MM.1S (cell line): ENCODE data around the gene PSTPIP1.

Experiments used
- EZH2 ChIP-seq: fragments of 300-600 bp; sonication (generic); optimal IDR thresholded peaks from 2 replicates; pipeline ENCODE3; 2017; ENCODE audit warnings: low read depth, mild to moderate bottlenecking, antibody characterized with exemption, low read length, mixed read lengths
- EZH2phosphoT487 ChIP-seq: fragments of 300-600 bp; sonication (generic); IDR thresholded peaks from 2 replicates; pipeline ENCODE4 v1.6.1; 2018; ENCODE audit warnings: antibody characterized with exemption, low read length
- TF ChIP-seq, protein P1 (sequence below): fragments of 300-600 bp; sonication (generic); IDR thresholded peaks from 2 replicates; pipeline ENCODE4 v1.5.1; 2016; ENCODE audit warnings: antibody characterized with exemption, low read length, mixed read lengths

DNA sequence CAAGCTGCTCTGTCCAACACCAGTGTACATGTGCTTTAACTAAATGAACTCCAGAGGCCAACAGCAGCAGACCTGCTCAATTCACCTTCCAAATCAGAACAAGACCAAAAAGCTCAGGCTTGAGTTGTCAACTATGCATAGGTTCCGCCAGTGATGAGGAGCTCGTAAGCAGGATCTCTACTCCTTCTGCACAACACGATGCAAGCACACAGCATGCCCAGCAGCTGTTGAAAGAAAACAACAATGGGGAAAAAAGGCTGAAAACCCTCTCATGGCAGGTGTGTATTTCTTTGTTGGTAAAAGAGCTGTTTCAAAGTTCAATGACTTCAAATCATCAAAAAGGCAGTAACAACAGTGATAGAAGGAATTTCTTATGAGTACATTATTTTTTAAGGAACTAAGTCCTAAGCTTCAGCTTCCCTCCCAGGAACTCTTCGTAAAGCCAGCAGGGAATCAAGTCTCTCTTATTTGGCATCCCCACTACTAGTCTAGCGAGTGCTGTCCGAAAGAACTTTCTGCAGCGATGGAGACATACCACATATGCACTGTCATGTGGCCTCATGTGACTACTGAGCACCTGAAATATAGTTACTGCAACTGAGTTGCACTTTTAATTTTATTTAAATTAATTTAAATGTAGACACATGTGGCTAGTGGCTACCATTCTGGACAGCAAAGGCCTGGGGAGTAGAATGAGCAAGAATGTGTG is 51.9 kb downstream of the PSTPIP1 start:
- TF ChIP-seq EZH2phosphoT487 (no peak), EZH2 (no peak)
- TF ChIP-seq, protein P1, sequence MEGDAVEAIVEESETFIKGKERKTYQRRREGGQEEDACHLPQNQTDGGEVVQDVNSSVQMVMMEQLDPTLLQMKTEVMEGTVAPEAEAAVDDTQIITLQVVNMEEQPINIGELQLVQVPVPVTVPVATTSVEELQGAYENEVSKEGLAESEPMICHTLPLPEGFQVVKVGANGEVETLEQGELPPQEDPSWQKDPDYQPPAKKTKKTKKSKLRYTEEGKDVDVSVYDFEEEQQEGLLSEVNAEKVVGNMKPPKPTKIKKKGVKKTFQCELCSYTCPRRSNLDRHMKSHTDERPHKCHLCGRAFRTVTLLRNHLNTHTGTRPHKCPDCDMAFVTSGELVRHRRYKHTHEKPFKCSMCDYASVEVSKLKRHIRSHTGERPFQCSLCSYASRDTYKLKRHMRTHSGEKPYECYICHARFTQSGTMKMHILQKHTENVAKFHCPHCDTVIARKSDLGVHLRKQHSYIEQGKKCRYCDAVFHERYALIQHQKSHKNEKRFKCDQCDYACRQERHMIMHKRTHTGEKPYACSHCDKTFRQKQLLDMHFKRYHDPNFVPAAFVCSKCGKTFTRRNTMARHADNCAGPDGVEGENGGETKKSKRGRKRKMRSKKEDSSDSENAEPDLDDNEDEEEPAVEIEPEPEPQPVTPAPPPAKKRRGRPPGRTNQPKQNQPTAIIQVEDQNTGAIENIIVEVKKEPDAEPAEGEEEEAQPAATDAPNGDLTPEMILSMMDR = no peak
